Common myeloid progenitor, CD34-positive (primary cell): ENCODE measurements around the gene GCNA.
"Not testable (repeated sequence)": the region's sequence is repeated elsewhere in the genome, so short reads cannot be mapped to it uniquely, and the experiment has no call there.

Source experiments
- CTCF ChIA-PET: fragments of 350-600 bp; sonication (Branson Sonifier 250); formaldehyde crosslinking; loops from one replicate; lab custom pipeline; 2021; ENCODE audit warnings: antibody characterized with exemption; lab: Charles Lee
- POLR2A ChIA-PET: fragments of 350-600 bp; sonication (Branson Sonifier 250); formaldehyde crosslinking; loops from one replicate; lab custom pipeline; 2021; ENCODE audit warnings: antibody characterized with exemption; lab: Charles Lee
- DNase-seq, 3 donors: peaks; one replicate each; pipeline versions ENCODE4 v3.0.0 to v3.0.0-alpha.2; 2013
- H3K27ac ChIP-seq, 2 experiments: 1 replicate in 1 of 2; 2 replicates in 1 of 2; pipeline ENCODE4 v1.7.0; 2013; ENCODE audit warnings: inconsistent platforms in 2 of 2, low read length in 2 of 2, mild to moderate bottlenecking in 2 of 2, low read depth in 1 of 2, moderate library complexity in 1 of 2; ENCODE audit not compliant: severe bottlenecking in 2 of 2, insufficient read depth in 1 of 2, poor library complexity in 1 of 2
- H3K27me3 ChIP-seq, 5 experiments: replicated peaks in 2 of 5; 1 replicate in 3 of 5; 2 replicates in 2 of 5; pipeline versions ENCODE4 v1.6.1 to v1.7.0; 2013; ENCODE audit warnings: low read length in 4 of 5, mild to moderate bottlenecking in 2 of 5, moderate library complexity in 2 of 5, inconsistent platforms in 1 of 5; ENCODE audit not compliant: insufficient read depth in 5 of 5, control insufficient read depth in 4 of 5
- H3K36me3 ChIP-seq, 4 experiments: 1 replicate in 2 of 4; 2 replicates in 2 of 4; pipeline versions ENCODE4 v1.6.1 to v1.7.0; 2013; ENCODE audit warnings: low read length in 3 of 4, control low read depth in 1 of 4, mild to moderate bottlenecking in 1 of 4; ENCODE audit not compliant: control insufficient read depth in 4 of 4, insufficient read depth in 4 of 4
- H3K4me1 ChIP-seq, 4 experiments: 1 replicate in 3 of 4; 2 replicates in 1 of 4; pipeline versions ENCODE4 v1.6.1 to v1.7.1; 2013; ENCODE audit warnings: low read length in 3 of 4, mild to moderate bottlenecking in 3 of 4, control low read depth in 1 of 4, inconsistent platforms in 1 of 4, moderate library complexity in 1 of 4; ENCODE audit not compliant: control insufficient read depth in 4 of 4, insufficient read depth in 4 of 4; ENCODE audit errors: control extremely low read depth in 1 of 4
- H3K4me3 ChIP-seq, 7 experiments: 1 replicate in 4 of 7; 2 replicates in 3 of 7; pipeline versions ENCODE4 v1.5.1 to v1.7.0; 2013; ENCODE audit warnings: mild to moderate bottlenecking in 7 of 7, low read length in 6 of 7, moderate library complexity in 6 of 7, inconsistent platforms in 2 of 7, low read depth in 2 of 7, control low read depth in 1 of 7; ENCODE audit not compliant: insufficient read depth in 4 of 7, control insufficient read depth in 1 of 7; ENCODE audit errors: extremely low read depth in 1 of 7
- H3K9me3 ChIP-seq, 5 experiments: 1 replicate in 4 of 5; 2 replicates in 1 of 5; pipeline versions ENCODE4 v1.6.1 to v1.7.1; 2013; ENCODE audit warnings: low read length in 4 of 5, mild to moderate bottlenecking in 2 of 5, inconsistent platforms in 1 of 5, low read depth in 1 of 5, moderate library complexity in 1 of 5; ENCODE audit not compliant: control insufficient read depth in 4 of 5, insufficient read depth in 2 of 5; ENCODE audit errors: control extremely low read depth in 1 of 5
- WGBS: methylation state at CpG from one replicate; pipeline ENCODE4 v1.1.5; 2013; ENCODE audit not compliant: insufficient coverage; 5-methylcytosine and 5-hydroxymethylcytosine counted together

Gene GCNA

GRCh38 chrX:71556036-71556435 lies 22.2 kb upstream of the GCNA start:
- POLR2A ChIA-PET = no interaction called here
- H3K27me3 ChIP-seq = no peaks in the 10 kb centered on the region
- H3K4me3 ChIP-seq = no peak overlapping the region
- no peak overlapping the region for H3K27ac ChIP-seq
- peaks cover 9 to 66% (median 26%) of the 10 kb centered on the region in 4 experiments for H3K36me3 ChIP-seq
- no peak for DNase-seq
- H3K4me1 ChIP-seq = no peaks in the 10 kb centered on the region
- H3K9me3 ChIP-seq = no peaks in the 10 kb centered on the region
- CTCF ChIA-PET = interaction anchor here (1.1 kb wide), 1 partner anchor 68 kb away, joined by 3 read pairs; no protein-coding TSS in a partner anchor
- WGBS = no CpG with 5 or more reads among the region's 3 CpGs

GRCh38 chrX:71558920-71559319 lies 19.3 kb upstream of the GCNA start:
- peaks cover 11 to 87% (median 35%) of the 10 kb centered on the region in 4 experiments for H3K36me3 ChIP-seq
- WGBS = 96% methylated on average over 3 of the region's 5 CpGs
- ChIA-PET POLR2A (no interaction called here), CTCF (no interaction called here)
- H3K27me3 ChIP-seq = no peaks in the 10 kb centered on the region
- DNase-seq = no peak
- H3K4me1 ChIP-seq = no peaks in the 10 kb centered on the region
- no peak overlapping the region for H3K4me3 ChIP-seq
- H3K9me3 ChIP-seq = no peaks in the 10 kb centered on the region
- no peak overlapping the region for H3K27ac ChIP-seq

- peaks cover 11 to 88% (median 40%) of the 10 kb centered on the region in 4 experiments for H3K36me3 ChIP-seq
- DNase-seq, POLR2A ChIA-PET, H3K27ac ChIP-seq, H3K27me3 ChIP-seq, H3K4me1 ChIP-seq, CTCF ChIA-PET, H3K4me3 ChIP-seq, H3K9me3 ChIP-seq: not testable (repeated sequence)
- no CpG with 5 or more reads among the region's 6 CpGs for WGBS
These were observed 18.5 kb upstream of the GCNA start for GRCh38 chrX:71559773-71560172.

- ChIA-PET CTCF (no interaction called here), POLR2A (no interaction called here)
- H3K4me3 ChIP-seq = no peak overlapping the region
- DNase-seq = no peak
- no peaks in the 10 kb centered on the region for H3K27me3 ChIP-seq
- peaks cover 14 to 88% (median 40%) of the 10 kb centered on the region in 4 experiments for H3K36me3 ChIP-seq
- no peaks in the 10 kb centered on the region for H3K4me1 ChIP-seq
- 57% methylated on average over 1 of the region's 1 CpG for WGBS
- no peak overlapping the region for H3K27ac ChIP-seq
- H3K9me3 ChIP-seq = no peaks in the 10 kb centered on the region
These were observed 14.3 kb upstream of the GCNA start for GRCh38 chrX:71563921-71564320.

- Histone ChIP-seq H3K36me3 (peaks cover 11 to 80% (median 35%) of the 10 kb centered on the region in 4 experiments), H3K4me1 (no peaks in the 10 kb centered on the region), H3K4me3 (no peak overlapping the region), H3K9me3 (no peaks in the 10 kb centered on the region), H3K27me3 (no peaks in the 10 kb centered on the region), H3K27ac (no peak overlapping the region)
- POLR2A ChIA-PET = no interaction called here
- WGBS = 97% methylated on average over 4 of the region's 9 CpGs
- CTCF ChIA-PET = no interaction called here
- peak in 1 of 3 donors; percentile 19 for DNase-seq
These were observed 12.7 kb upstream of the GCNA start for GRCh38 chrX:71565474-71566041.

- DNase-seq, H3K27me3 ChIP-seq, H3K27ac ChIP-seq, H3K9me3 ChIP-seq, H3K4me3 ChIP-seq, H3K4me1 ChIP-seq, CTCF ChIA-PET, POLR2A ChIA-PET: not testable (repeated sequence)
- H3K36me3 ChIP-seq = peaks cover 9 to 63% (median 28%) of the 10 kb centered on the region in 4 experiments
- WGBS = 93% methylated on average over 3 of the region's 8 CpGs
These were observed 6.8 kb upstream of the GCNA start for GRCh38 chrX:71571390-71571789.

GRCh38 chrX:71573590-71573989 lies 4.6 kb upstream of the GCNA start:
- Histone ChIP-seq H3K36me3 (peaks cover 4 to 47% (median 18%) of the 10 kb centered on the region in 4 experiments), H3K4me1 (no peaks in the 10 kb centered on the region), H3K9me3 (no peaks in the 10 kb centered on the region), H3K4me3 (no peak overlapping the region), H3K27ac (no peak overlapping the region), H3K27me3 (peaks cover 0 to 2% (median 0%) of the 10 kb centered on the region in 5 experiments)
- no peak for DNase-seq
- ChIA-PET CTCF (interaction anchor here (1.1 kb wide), 1 partner anchor 21 kb away, joined by 3 read pairs; no protein-coding TSS in a partner anchor), POLR2A (no interaction called here)
- WGBS = 57% methylated on average over 2 of the region's 2 CpGs
